Prostate gland (tissue), 2 donors: ENCODE results near the gene PDE6B.

Experiments used
- CTCF ChIP-seq, 4 experiments: fragments of 200-600 bp in 2 of 4; fragments of 450-650 bp in 2 of 4; sonication (generic) in 2 of 4; IDR thresholded peaks; 1 replicate in 3 of 4; 2 replicates in 1 of 4; pipeline ENCODE4 v1.5.1; 2016 to 2019; ENCODE audit warnings: antibody characterized with exemption in 4 of 4, mild to moderate bottlenecking in 2 of 4, moderate library complexity in 2 of 4
- POLR2A ChIP-seq: fragments of 450-650 bp; IDR thresholded peaks from one replicate; pipeline ENCODE4 v1.6.1; 2016; ENCODE audit warnings: antibody characterized with exemption, mild to moderate bottlenecking
- POLR2AphosphoS5 ChIP-seq: sonication (generic); formaldehyde crosslinking; IDR thresholded peaks from one replicate; pipeline ENCODE4 v1.6.1; 2017; ENCODE audit warnings: antibody characterized with exemption

GRCh38 chr4:625631-626161, 323 bp downstream of the PDE6B start:
- TF ChIP-seq CTCF (IDR thresholded peaks at IDR 0.05) (no peak), POLR2A (no peak), POLR2AphosphoS5 (no peak)
